Measurements from ENCODE around the gene ARID1B. TPM values are rescaled to one million over a fixed set of nuclear protein-coding genes. Genes with fewer than 3 reads are reported as not detected.

The ARID1B gene
- total and polyA plus RNA-seq, 2 of the 4 experiments (the other 2 are of a cell fraction) = 14.5 to 20.1 TPM

DNA sequence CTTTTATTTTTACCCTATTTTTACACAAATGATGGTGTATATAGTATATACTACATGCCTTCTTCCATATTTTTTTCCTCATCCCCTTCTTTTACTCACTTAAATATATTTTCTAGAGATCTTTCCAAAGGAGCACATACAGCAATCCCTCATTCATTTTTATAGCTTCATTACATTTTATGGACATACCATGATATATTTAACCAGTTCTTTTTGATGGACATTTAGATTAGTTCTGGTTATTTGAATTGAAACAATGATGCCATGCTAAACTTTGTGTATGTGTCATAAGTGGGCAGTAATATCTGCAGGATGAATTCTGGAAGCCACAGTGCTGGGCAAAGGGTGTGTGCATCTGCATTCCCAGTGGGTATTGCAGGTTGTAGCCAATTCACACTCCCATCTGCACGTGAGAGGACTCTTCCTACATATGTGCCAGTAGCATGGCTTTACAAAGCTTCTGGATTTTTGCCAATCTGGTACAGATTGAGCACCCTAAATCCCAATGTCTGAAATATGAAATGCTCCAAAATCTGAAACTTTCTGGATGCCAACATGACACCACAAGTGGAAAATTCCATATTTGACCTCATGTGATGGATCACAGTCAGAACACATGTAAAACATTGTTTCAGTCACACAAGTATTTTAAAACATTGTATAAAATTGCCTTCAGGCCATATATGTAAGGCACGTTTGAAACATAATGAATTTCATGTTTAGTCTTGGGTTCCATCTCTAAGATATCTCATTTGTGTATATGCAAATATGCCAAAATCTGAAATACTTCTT lies 127.2 kb downstream of the ARID1B start:
- Histone ChIP-seq H3K14ac (replicated peaks; ENCODE audit: low read depth, low read length) (no peak overlapping the region), H3K4me2 (ENCODE audit: low read depth, low read length) (no peak overlapping the region), H3K23ac (ENCODE audit: low read depth, low read length) (no peak overlapping the region), H2AFZ (replicated peaks; ENCODE audit: low read length, poor library complexity) (no peak overlapping the region), H3K36me3 (ENCODE audit: control insufficient read depth, insufficient read depth, low read length) (no peaks in the 10 kb centered on the region), H2AK9ac (replicated peaks; ENCODE audit: low read depth, low read length, poor library complexity) (no peak overlapping the region), H3K79me1 (ENCODE audit: low read depth in 1 of 2, low read length in 2 of 2) (peaks cover 18 to 40% of the 10 kb centered on the region in 2 experiments), H4K20me1 (ENCODE audit: insufficient read depth, low read length) (peaks cover 16% of the 10 kb centered on the region; the same call in 1 of the 2 replicates), H3K18ac (ENCODE audit: low read depth, low read length) (no peak overlapping the region), H3K27ac (ENCODE audit: insufficient read depth, low read length) (no peak overlapping the region), H3K9me1 (ENCODE audit: insufficient read depth, low read length) (peaks cover 7% of the 10 kb centered on the region; the same call in 1 of the 2 replicates), H3K4me3 (ENCODE audit: insufficient read depth, low read depth, low read length) (no peak overlapping the region), H2AK5ac (ENCODE audit: low read depth, low read length) (no peak overlapping the region), H4K8ac (ENCODE audit: low read depth in 2 of 2, low read length in 2 of 2) (no peak overlapping the region), H3K4ac (ENCODE audit: low read depth, low read length) (no peak overlapping the region), H3K4me1 (ENCODE audit: control insufficient read depth, insufficient read depth, low read length) (no peaks in the 10 kb centered on the region; the same call in 1 of the 2 replicates), H4K5ac (ENCODE audit: low read depth, low read length) (no peak overlapping the region), H2BK20ac (ENCODE audit: low read depth, low read length) (no peak overlapping the region), H2BK15ac (ENCODE audit: low read depth, low read length) (no peak overlapping the region), H3K9me3 (ENCODE audit: control insufficient read depth, insufficient read depth, low read length) (no peaks in the 10 kb centered on the region), H3K9ac (ENCODE audit: low read depth, low read length) (no peak overlapping the region), H3K27me3 (ENCODE audit: control insufficient read depth, insufficient read depth, low read length) (no peaks in the 10 kb centered on the region), H2BK120ac (ENCODE audit: low read depth, low read length) (no peak overlapping the region), H2BK5ac (ENCODE audit: low read depth, low read length, poor library complexity, severe bottlenecking) (no peak overlapping the region), H4K91ac (ENCODE audit: insufficient read depth, low read depth, low read length) (no peak overlapping the region), H3K56ac (ENCODE audit: extremely low read depth, insufficient read depth, low read length) (no peak overlapping the region)
- no TSS peak for BruUV-seq (replicated peaks)
- in situ Hi-C loops (cut with MboI; ENCODE audit: low sequenced_read_pairs) = no loop called here
- POLR2A ChIA-PET (ENCODE audit: unreplicated experiment) = no interaction called here
- TF ChIP-seq RFX5 (IDR thresholded peaks at IDR 0.05; ENCODE audit: low read depth, low read length) (no peak), RAD21 (IDR thresholded peaks at IDR 0.05; ENCODE audit: low read length) (no peak), CEBPB (IDR thresholded peaks at IDR 0.05; ENCODE audit: low read depth, low read length) (no peak), POLR2A (IDR thresholded peaks at IDR 0.05; ENCODE audit: low read depth, low read length) (no peak), RCOR1 (IDR thresholded peaks at IDR 0.05; ENCODE audit: insufficient replicate concordance, low read length) (no peak)
- TF ChIP-seq, protein P1, sequence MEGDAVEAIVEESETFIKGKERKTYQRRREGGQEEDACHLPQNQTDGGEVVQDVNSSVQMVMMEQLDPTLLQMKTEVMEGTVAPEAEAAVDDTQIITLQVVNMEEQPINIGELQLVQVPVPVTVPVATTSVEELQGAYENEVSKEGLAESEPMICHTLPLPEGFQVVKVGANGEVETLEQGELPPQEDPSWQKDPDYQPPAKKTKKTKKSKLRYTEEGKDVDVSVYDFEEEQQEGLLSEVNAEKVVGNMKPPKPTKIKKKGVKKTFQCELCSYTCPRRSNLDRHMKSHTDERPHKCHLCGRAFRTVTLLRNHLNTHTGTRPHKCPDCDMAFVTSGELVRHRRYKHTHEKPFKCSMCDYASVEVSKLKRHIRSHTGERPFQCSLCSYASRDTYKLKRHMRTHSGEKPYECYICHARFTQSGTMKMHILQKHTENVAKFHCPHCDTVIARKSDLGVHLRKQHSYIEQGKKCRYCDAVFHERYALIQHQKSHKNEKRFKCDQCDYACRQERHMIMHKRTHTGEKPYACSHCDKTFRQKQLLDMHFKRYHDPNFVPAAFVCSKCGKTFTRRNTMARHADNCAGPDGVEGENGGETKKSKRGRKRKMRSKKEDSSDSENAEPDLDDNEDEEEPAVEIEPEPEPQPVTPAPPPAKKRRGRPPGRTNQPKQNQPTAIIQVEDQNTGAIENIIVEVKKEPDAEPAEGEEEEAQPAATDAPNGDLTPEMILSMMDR (conservative IDR thresholded peaks at IDR 0.05; ENCODE audit: low read depth, low read length) = no peak
- WGBS, 2 experiments (ENCODE audit: extremely low coverage in 2 of 2, insufficient read length in 1 of 2) = no CpG with 5 or more reads among the region's 2 CpGs
- CTCF ChIA-PET = no interaction called here
- DNase-seq (no peak), ATAC-seq (ENCODE audit: low read depth) (no peak)
- dilution Hi-C loops (cut with HindIII; ENCODE audit: low sequenced_read_pairs, unreplicated experiment) = no loop called here
- intact Hi-C loops (cut with micrococcal nuclease) = no loop called here

All from IMR-90 (cell line).